HG03442 (cell line): ENCODE data around the gene CCNL2.
A peak's percentile ranks its signal among the peaks of the same experiment; 100 is the strongest.
"Not testable (repeated sequence)": the region's sequence is repeated elsewhere in the genome, so short reads cannot be mapped to it uniquely, and the experiment has no call there.

Experiments used
- ATAC-seq: cut with Tn5 transposase; IDR thresholded peaks from one replicate; pipeline ENCODE4 v1.9.1; 2021; ENCODE audit warnings: mild to moderate bottlenecking, moderate library complexity; ENCODE audit not compliant: unreplicated experiment

Gene CCNL2

DNA sequence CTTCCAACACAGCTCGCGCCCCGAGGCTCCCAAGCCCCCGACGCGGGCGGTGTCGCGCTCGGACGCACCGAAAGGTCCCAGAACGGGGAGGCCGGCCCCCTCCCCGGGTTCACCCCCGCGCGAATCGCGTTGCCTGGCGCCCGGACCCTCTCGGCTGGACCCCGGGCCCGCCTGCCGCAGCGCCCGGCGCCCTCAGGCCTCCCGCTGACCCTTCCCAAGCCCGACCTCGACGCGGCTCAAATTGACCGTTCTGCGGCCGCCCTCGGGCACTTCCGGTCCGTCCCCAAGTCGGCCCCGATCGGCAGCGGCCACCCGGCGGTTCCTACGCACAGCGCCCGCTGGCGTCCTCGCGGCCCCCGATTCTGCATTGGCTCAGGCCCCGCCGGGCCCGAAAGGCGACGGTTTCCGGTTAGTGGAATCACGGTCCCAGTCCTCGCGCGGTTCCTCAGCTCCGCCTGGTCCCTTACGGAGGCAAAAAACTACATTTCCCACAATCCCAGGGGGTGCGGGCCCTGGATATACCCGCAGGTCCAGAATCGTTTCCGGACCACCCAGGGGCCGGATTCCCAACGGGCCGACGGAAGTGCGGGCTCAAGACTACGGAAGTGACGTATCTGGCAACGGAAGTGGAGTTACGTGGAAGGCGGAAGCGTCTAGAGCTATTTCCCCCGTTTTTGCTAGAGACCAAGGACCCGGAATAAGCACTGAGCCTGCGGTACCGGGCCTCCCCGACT is 24.0 kb downstream of the CCNL2 start, which contains the start of gene AURKAIP1:
Gene AURKAIP1, minus strand, starts transcription at position 279 of the 734 bp plus-strand sequence. CDS start 451 bp downstream, outside the sequence.
- ATAC-seq: peak; percentile 87

DNA sequence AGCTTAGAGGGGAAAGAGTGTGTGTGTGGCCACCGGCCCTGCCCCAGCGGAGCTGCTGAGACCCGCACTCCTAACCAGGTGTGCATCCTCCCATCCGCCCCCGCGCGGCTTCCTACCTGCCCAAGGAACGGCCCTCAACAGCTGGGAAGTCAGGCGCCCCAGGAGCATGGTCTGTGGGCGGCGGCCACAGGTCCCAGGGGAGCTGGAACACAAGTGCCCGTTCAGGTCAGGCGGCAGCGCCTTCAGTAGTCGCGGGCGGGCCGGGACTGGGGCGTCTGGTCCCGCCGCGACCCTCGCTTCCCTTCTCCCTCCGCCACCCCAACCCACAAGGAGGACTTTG is 24.6 kb downstream of the CCNL2 start:
- peak; percentile 3 for ATAC-seq

GRCh38 chr1:1373815-1374588 is 25.1 kb downstream of the CCNL2 start:
- no peak for ATAC-seq

DNA sequence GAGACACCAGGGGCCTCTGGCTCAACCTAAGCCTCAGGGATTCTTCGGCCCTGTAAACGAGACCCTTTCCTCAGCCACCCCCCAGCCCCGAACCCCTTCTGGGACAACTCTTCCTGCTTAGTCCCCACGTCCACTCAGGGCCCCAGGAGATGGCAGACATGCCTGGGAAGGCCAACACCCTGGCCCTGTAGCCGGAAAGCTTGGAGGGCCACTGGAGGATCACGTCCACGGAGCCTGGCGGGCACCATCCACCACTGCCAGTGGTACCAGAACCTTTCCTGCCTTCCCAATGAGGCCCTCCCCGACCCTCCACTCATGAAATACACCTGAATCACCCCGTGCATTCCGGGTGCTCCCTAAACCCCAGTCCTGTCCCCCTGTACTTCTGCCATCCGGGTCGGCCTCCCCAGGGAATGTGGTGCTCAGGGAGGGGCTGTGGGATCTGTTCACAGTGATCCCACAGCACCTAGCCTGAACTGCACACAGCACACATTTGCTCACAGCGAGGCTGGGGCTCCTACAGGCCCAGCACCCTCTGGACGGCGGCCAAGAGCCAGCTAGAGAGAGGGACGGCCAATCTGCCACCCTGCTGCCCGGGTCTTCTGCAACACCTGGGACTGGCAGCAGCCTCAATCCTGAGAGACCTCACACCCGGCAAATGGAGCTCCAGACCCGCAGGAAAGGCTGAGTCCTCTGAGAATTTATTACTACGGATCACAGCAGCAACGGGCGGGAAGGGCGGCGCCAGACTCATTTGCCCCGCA is 25.9 kb downstream of the CCNL2 start:
- ATAC-seq: no peak

GRCh38 chr1:1371746-1372711 is 27.1 kb downstream of the CCNL2 start:
- no peak for ATAC-seq

DNA sequence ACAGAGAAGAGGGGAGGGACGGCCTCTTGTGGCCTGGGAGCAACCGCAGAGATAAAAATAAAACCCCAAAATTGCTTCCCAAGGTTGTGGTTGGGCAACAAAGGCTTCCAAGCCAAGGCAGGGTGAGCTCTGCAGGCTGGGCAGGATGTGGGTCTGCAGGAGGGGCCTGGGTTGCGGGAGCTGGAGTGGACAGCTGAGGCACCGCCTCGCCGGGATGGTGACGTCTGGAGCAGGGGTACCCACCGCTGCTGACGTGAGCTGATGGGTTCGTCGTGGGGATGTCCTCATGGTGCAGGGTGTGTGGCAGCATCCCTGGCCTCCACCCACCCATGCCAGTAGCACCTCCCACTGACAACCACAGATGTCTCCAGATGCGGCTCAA is 27.8 kb downstream of the CCNL2 start:
- ATAC-seq: no peak

GRCh38 chr1:1370771-1371300 is 28.3 kb downstream of the CCNL2 start:
- ATAC-seq: no peak

DNA sequence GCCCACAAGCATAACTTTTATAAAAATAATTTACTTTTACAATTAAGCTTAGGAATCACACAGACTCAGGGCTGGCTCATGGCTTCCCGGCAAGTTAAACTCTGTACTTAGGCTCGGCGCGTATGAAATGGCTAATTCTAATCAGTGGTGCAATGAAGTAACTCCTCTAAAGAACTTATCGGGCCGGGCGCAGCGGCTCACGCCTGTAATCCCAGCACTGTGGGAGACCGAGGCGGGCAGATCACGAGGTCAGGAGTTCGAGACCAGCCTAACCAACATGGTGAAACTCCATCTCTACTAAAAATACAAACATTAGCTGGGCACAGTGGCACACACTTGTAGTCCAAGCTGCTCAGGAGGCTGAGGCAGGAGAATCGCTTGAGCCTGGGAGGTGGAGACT is 29.0 kb downstream of the CCNL2 start:
- not testable (repeated sequence) for ATAC-seq

GRCh38 chr1:1367315-1367714 is 31.8 kb downstream of the CCNL2 start:
- no peak for ATAC-seq

- no peak for ATAC-seq
These were observed 32.5 kb downstream of the CCNL2 start for GRCh38 chr1:1366699-1367066.

- ATAC-seq: no peak
These were observed 33.0 kb downstream of the CCNL2 start for GRCh38 chr1:1365875-1366698.

DNA sequence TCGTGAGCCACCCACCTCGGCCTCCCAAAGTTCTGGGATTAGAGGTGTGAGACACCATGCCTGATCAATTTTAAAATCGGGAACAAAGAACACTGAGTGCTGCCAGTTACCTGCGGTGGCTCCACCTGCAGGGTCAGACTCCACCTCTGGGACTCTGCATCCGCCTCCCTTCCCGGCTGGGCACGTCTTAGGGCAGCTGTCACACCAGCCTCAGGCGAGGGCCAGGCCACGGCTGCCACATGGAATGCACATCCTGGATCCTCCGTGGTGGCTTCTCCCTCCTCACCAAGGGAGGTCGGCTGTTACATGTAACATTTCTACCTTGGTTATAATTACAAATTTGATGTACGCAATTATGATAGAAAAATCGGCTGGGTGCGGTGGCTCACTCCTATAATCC is 34.9 kb downstream of the CCNL2 start:
- no peak for ATAC-seq

- ATAC-seq: no peak
These were observed 37.1 kb downstream of the CCNL2 start for GRCh38 chr1:1361982-1362423.

- no peak for ATAC-seq
These were observed 37.7 kb downstream of the CCNL2 start for GRCh38 chr1:1361233-1361981.

DNA sequence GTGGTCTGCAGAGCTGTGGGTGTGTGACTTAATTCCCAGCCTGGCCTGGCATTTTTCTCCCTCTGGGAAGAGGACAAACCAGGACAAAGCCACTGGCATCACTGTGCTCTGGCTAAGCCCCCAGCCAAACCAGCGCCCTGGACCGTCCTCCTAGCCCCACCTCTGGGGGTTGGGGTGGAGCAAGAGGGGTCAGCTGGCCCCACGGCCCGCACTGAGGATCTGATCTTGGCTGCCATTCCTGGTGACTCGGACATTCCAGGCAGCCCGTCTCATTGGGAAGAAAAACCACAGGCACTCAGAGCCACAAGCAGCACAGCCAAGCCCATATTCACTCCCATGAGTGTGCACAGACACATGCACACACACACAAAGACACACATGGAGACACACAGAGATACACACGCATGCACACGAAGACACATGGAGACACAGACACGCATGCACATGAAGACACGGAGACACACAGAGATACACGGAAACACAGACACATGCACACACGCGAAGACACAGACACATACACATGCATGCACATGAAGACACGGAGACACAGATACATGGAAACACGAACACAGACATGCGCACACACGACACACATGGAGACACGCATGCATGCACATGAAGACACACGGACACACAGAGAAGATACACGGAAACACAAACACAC is 38.5 kb downstream of the CCNL2 start:
- ATAC-seq: no peak

DNA sequence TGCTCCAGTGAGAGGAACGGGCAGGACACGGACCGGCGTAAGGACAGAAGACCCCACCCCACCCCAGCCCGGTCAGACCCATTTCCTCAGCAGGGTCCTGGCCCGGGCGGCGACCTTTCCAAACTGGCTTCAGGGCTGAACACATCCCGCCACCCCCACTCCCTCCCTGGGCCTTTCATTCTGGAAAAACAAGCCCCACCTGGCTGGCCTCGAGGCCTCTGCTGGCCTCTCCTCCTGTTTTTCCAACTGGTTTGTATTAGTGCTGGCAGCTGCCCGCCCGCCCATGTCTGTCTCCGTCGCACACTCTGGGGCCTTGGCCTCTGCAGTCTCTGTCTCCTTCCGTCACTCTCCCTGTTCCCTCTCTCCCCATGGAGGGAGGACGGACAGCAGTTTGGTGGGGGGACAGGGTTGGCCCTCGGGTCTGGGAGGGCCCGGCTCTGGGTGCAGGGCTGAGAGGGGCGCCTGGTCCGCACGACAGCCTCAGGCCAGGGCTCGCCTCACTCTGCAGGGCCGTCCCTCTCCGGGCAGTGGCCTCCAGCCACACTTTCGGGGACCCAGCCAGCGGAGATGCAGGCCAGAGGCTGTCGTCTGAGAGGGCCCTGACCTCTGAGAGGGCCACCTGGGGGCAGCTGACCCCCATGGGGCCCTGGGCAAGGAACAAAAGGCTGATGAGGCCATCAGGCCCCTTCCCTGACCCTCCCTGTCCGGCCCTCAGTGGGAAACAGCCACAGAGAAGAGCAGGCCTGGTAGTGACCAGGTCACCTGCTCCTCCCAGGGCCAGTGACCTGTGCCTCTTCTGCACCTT is 39.3 kb downstream of the CCNL2 start:
- ATAC-seq: no peak

DNA sequence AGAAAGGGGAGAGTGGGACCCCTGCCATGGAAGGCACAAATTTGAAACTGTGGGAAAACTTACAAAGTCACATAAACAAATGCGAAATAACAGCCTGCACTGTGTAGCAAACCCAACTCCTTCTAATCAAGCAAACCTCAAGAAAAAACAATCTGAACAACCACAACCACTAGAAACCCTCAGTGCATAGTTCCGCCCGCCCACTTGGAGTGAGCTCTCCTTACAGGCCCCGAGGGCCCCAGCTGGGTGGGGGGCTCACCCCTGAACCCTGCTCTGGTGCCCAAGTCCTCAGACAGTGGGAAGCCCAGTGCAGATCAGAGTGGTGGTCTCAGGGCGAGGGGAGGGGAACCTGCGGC is 39.8 kb downstream of the CCNL2 start:
- no peak for ATAC-seq
